SU-DHL-6 (cell line): ENCODE results near the gene TRPM2.

ENCODE experiments used
- H2AFZ ChIP-seq: fragments of 200-600 bp; sonication (generic); 2 replicates; pipeline ENCODE4 v1.6.1; 2014; ENCODE audit warnings: low read depth, mild to moderate bottlenecking, moderate library complexity, mixed read lengths, antibody characterized with exemption, low read length; ENCODE audit not compliant: severe bottlenecking
- H3F3A ChIP-seq: fragments of 200-600 bp; shearing (Covaris generic); 2 replicates; pipeline ENCODE4 v1.6.0; 2016; ENCODE audit warnings: antibody characterized with exemption, mild to moderate bottlenecking; ENCODE audit not compliant: insufficient read depth
- H3K27ac ChIP-seq: fragments of 200-600 bp; sonication (generic); 2 replicates; pipeline ENCODE4 v1.5.1; 2016; ENCODE audit warnings: low read depth, mild to moderate bottlenecking, low read length, moderate library complexity, mixed read lengths
- H3K27me3 ChIP-seq: fragments of 200-600 bp; sonication (generic), shearing (Covaris generic); 2 replicates; pipeline ENCODE4 v1.6.0; 2014; ENCODE audit warnings: mild to moderate bottlenecking, low read length
- H3K36me3 ChIP-seq: fragments of 200-600 bp; sonication (generic); 2 replicates; pipeline ENCODE4 v1.6.1; 2014; ENCODE audit warnings: mild to moderate bottlenecking, low read length, mixed read lengths
- H3K4me2 ChIP-seq: fragments of 300-600, 200-600 bp; shearing (Covaris generic), sonication (generic); 2 replicates; pipeline ENCODE4 v1.6.0; 2014; ENCODE audit warnings: low read length, low read depth, mild to moderate bottlenecking; ENCODE audit not compliant: poor library complexity, severe bottlenecking
- H3K4me3 ChIP-seq: fragments of 200-600 bp; sonication (generic); 2 replicates; pipeline ENCODE4 v1.5.1; 2014; ENCODE audit warnings: antibody characterized with exemption, low read length, mild to moderate bottlenecking, mixed read lengths; ENCODE audit not compliant: insufficient read depth, poor library complexity, severe bottlenecking
- H3K79me2 ChIP-seq: fragments of 200-600 bp; sonication (generic); 2 replicates; pipeline ENCODE4 v1.6.1; 2014; ENCODE audit warnings: mild to moderate bottlenecking, low read length, moderate library complexity; ENCODE audit not compliant: insufficient read depth
- H3K9ac ChIP-seq: fragments of 200-600 bp; sonication (generic); 2 replicates; pipeline ENCODE4 v1.7.0; 2014; ENCODE audit warnings: mild to moderate bottlenecking, low read length
- H3K9me2 ChIP-seq: fragments of 200-600 bp; sonication (generic); replicated peaks from 2 replicates; pipeline ENCODE4 v1.6.1; 2014; ENCODE audit warnings: low read length; ENCODE audit not compliant: insufficient read depth
- H3K9me3 ChIP-seq: fragments of 200-600 bp; sonication (generic); 2 replicates; pipeline ENCODE4 v1.6.1; 2014; ENCODE audit warnings: low read length, mixed read lengths; ENCODE audit not compliant: insufficient read depth
- H4K20me1 ChIP-seq: fragments of 200-600 bp; sonication (generic); 2 replicates; pipeline ENCODE4 v1.6.1; 2014; ENCODE audit warnings: low read depth, mild to moderate bottlenecking, antibody characterized with exemption, low read length, moderate library complexity, mixed read lengths
- CTCF ChIP-seq: fragments of 200-600 bp; sonication (generic); IDR thresholded peaks from one replicate; pipeline ENCODE4 v1.5.1; 2017; ENCODE audit warnings: antibody characterized with exemption, mild to moderate bottlenecking, low read length, moderate library complexity; ENCODE audit not compliant: insufficient read depth, poor library complexity, severe bottlenecking
- EZH2phosphoT487 ChIP-seq: fragments of 200-600 bp; sonication (generic), shearing (Covaris generic); conservative IDR thresholded peaks from 2 replicates; pipeline ENCODE4 v1.6.1; 2018; ENCODE audit warnings: mild to moderate bottlenecking, antibody characterized with exemption, low read length, moderate library complexity, mixed read lengths

TRPM2 gene

GRCh38 chr21:44405948-44406872, 52.8 kb downstream of the TRPM2 start:
- peaks cover 12% of the 10 kb centered on the region; the same call in 1 of the 2 replicates for H3K9me3 ChIP-seq
- no peak overlapping the region for H2AFZ ChIP-seq
- H3K36me3 ChIP-seq, result no peaks in the 10 kb centered on the region
- no peaks in the 10 kb centered on the region for H3K27me3 ChIP-seq
- no peaks in the 10 kb centered on the region for H4K20me1 ChIP-seq
- H3K4me3 ChIP-seq, result no peak overlapping the region
- H3K79me2 ChIP-seq, result no peaks in the 10 kb centered on the region
- H3K4me2 ChIP-seq, result no peak overlapping the region
- H3K9me2 ChIP-seq, result no peaks in the 10 kb centered on the region
- no peak overlapping the region for H3K27ac ChIP-seq
- TF ChIP-seq CTCF (no peak), EZH2phosphoT487 (no peak)
- H3K9ac ChIP-seq, result no peak overlapping the region
- H3F3A ChIP-seq, result peaks cover 5% of the 10 kb centered on the region; the same call in 1 of the 2 replicates

DNA sequence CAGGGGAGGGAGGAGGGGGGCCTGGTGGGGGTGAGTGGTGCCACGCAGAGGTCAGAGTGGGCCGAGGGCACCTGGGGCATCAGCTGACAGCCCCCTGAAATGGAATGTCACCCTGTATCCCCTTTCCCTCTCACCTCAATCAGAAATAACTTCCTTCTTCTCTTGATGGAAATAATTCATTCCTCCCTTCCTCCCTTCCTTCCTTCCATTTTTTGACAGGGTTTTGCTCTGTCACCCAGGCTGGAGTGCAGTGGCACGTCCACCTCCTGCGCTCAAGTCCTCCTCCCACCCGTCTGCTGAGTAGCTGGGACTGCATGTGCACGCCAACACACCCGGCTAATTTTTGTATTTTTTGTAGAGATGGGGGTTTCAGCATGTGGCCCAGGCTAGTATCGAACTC, 53.5 kb downstream of the TRPM2 start:
- no peaks in the 10 kb centered on the region for H4K20me1 ChIP-seq
- no peak overlapping the region for H2AFZ ChIP-seq
- H3K4me2 ChIP-seq, result no peak overlapping the region
- H3K27ac ChIP-seq, result no peak overlapping the region
- no peaks in the 10 kb centered on the region for H3K27me3 ChIP-seq
- peaks cover 12% of the 10 kb centered on the region; the same call in 1 of the 2 replicates for H3K9me3 ChIP-seq
- no peaks in the 10 kb centered on the region for H3K9me2 ChIP-seq
- no peak overlapping the region for H3K9ac ChIP-seq
- no peak for TF ChIP-seq EZH2phosphoT487
- TF ChIP-seq CTCF, result no peak
- H3K4me3 ChIP-seq, result no peak overlapping the region
- peaks cover 5% of the 10 kb centered on the region; the same call in 1 of the 2 replicates for H3F3A ChIP-seq
- no peaks in the 10 kb centered on the region for H3K36me3 ChIP-seq
- no peaks in the 10 kb centered on the region for H3K79me2 ChIP-seq

DNA sequence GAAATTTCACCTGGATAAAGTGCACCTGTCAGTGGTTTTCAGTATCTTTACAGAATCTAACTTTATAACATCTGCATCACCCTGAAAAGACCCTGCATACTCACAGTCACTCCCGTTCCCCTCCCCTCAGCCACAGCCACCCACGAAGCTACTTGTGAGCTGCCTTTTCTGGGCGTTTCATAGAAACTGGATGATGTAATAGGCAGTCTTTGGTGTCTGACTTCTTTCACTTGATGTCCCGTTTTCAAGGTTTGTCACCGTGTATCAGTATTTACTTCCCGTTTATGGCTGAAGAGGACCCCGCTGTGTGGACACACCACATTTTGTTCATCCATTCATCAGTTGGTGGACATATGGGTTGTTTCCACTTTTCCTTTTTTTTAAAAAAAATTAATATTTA, 54.1 kb downstream of the TRPM2 start:
- no peak overlapping the region for H2AFZ ChIP-seq
- TF ChIP-seq CTCF (no peak), EZH2phosphoT487 (no peak)
- no peaks in the 10 kb centered on the region for H3K9me2 ChIP-seq
- H3K9ac ChIP-seq, result no peak overlapping the region
- peaks cover 5% of the 10 kb centered on the region; the same call in 1 of the 2 replicates for H3F3A ChIP-seq
- H3K27ac ChIP-seq, result no peak overlapping the region
- peaks cover 12% of the 10 kb centered on the region; the same call in 1 of the 2 replicates for H3K9me3 ChIP-seq
- H3K27me3 ChIP-seq, result no peaks in the 10 kb centered on the region
- no peak overlapping the region for H3K4me3 ChIP-seq
- no peak overlapping the region for H3K4me2 ChIP-seq
- no peaks in the 10 kb centered on the region for H4K20me1 ChIP-seq
- H3K79me2 ChIP-seq, result no peaks in the 10 kb centered on the region
- H3K36me3 ChIP-seq, result no peaks in the 10 kb centered on the region
